PC-9 (cell line): ENCODE measurements around the gene C19orf53.

Experiments
- CTCF ChIP-seq: fragments of 200-600 bp; sonication (generic); conservative IDR thresholded peaks from 2 replicates; pipeline ENCODE4 v1.6.1; 2017; ENCODE audit warnings: mixed run types, antibody characterized with exemption, mild to moderate bottlenecking, moderate library complexity
- EZH2 ChIP-seq: fragments of 200-600 bp; sonication (generic); IDR thresholded peaks from 2 replicates; pipeline ENCODE4 v1.8.0; 2017; ENCODE audit warnings: antibody characterized with exemption, low read depth

GRCh38 chr19:13781547-13781946 is 7.3 kb downstream of the C19orf53 start:
- TF ChIP-seq CTCF: no peak
- TF ChIP-seq EZH2: no peak
